GM19351 (cell line): ENCODE results near the gene RAD9B.
"Not testable (repeated sequence)": the region's sequence is repeated elsewhere in the genome, so short reads cannot be mapped to it uniquely, and the experiment has no call there.

Experiments
- ATAC-seq: cut with Tn5 transposase; IDR thresholded peaks from one replicate; pipeline ENCODE4 v1.9.1; 2021; ENCODE audit warnings: mild to moderate bottlenecking, moderate library complexity; ENCODE audit not compliant: unreplicated experiment

The RAD9B gene

DNA sequence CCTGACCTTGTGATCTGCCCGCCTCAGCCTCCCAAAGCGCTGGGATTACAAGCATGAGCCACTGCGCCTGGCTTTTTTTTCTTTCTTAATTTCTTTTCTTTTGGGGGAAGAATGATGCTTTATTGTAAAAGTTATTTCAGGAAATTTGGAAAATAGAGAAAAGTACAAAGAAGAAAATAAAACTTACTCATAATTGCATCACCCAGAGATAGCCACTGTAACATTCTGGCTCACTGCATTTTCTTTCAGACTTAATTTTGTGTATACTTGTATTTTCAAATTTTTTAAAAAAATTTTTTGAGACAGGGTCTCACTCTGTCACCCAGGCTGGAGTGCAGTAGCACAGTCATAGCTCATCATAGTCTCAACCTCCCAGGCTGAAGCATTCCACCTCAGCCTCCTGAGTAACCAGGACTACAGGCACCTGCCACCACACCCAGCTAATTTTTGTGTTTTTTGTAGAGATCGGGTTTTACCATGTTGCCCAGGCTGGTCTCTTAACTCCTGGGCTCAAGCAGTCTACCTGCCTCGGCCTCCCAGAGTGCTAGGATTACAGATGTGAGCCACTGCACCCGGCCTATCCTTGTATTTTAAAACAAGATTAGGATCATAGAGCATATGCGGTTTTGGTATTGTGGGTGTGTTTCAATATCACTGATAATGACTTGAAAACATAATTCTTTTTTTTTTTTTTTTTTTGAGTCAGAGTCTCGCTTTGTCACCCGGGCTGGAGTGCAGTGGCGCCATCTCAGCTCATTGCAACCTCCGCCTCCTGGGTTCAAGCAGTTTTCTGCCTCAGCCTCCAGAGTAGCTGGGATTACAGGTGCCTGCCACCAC lies 19.0 kb downstream of the RAD9B start:
- ATAC-seq: not testable (repeated sequence)

GRCh38 chr12:110528277-110528839 lies 26.2 kb downstream of the RAD9B start:
- no peak for ATAC-seq

DNA sequence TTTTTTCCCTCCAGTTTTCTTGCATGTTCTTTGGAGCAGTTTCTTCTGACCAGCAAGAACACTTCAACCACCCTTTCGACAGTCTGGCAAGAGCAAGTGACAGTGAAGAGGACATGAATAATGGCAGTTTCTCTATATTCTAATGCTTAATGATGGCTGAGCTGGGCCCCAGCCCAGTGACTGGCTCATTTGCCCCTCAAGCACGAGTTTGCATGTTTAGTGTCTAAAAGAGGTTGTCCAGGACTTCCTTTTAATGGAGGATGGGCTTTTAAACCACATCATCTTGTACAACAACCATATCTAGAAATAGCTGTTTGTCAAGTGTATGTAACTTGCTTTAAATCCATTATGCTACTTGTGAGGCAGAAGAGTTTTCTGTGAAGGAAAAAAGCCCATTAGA lies 28.4 kb downstream of the RAD9B start:
- ATAC-seq: no peak

GRCh38 chr12:110531741-110532333 lies 29.7 kb downstream of the RAD9B start:
- ATAC-seq: peak; percentile 90

GRCh38 chr12:110532644-110533043 lies 30.5 kb downstream of the RAD9B start:
- no peak for ATAC-seq

GRCh38 chr12:110533607-110534006 lies 31.5 kb downstream of the RAD9B start:
- no peak for ATAC-seq

GRCh38 chr12:110534811-110535210 lies 32.7 kb downstream of the RAD9B start:
- no peak for ATAC-seq

DNA sequence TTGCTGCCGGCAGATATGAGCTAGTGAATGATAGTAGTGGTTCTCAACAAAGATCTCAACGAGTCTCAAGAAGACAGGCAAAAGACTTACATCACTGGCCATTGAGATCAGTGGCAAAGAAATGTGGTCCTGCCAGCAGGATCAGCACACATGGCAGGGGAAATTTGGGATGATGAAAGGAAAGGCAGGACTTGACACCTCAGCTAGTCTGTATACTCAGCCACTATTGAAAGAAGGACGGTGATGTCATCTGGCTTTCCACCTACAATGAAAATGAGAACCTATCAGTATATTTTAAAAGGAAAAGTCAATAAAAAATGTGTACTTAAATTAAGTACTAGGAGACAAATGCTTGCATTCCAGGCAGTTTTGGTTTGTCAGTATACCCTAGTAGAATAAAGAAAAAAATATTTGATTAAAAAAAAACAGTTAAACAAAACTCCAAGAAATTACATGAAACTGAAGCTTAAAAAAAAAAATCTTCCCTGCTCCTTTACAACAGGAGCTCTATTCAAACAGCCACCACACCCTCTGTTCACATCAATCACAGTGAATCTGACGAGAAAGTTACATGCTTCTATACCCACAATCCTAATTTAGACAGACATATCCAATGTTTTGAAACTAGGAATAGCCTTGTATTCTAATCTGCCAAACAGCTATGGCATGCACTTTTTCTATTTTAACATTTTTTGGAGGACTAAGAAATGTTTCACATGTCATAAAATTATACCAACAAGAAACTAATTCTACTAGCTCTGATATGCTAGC lies 34.9 kb downstream of the RAD9B start:
- ATAC-seq: no peak

DNA sequence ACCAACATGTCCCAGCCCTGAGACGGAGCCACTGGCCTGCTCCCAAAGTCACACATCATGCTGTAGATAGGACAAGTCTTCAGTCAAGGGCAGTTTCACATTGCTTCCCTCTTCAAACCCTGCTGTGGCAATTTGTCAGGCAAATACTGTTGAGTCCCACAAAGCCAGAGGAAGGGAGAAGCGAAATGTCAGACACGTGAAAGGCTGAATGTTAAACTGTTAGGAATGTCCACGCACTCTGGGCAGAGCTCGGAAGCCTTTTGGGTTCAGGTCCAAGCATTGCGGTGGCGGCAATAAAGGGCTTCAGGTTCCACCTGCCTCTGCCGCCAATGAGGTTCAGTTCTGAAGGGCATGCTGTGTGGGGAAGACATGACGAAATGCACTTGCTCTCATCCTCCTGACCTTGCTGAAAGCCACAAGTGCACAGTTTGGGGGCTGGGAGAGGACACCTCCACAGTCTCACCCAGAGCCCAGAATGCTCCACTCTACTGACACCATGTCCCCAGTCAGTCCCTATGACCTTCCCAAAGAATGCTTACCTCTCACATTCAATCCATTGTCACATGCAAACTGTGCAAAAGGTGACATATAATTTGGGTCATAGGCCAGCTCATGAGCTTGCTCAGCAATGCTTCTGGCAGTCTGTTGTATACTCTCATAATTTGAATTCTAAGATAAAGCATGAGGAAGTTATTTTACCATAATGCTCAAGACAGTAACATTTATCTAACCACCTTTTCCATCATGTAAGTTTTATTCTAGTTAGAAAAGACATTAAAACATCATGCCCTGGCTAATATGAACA lies 35.7 kb downstream of the RAD9B start:
- ATAC-seq: no peak

- no peak for ATAC-seq
Observed at GRCh38 chr12:110538869-110539622, 36.9 kb downstream of the RAD9B start.

DNA sequence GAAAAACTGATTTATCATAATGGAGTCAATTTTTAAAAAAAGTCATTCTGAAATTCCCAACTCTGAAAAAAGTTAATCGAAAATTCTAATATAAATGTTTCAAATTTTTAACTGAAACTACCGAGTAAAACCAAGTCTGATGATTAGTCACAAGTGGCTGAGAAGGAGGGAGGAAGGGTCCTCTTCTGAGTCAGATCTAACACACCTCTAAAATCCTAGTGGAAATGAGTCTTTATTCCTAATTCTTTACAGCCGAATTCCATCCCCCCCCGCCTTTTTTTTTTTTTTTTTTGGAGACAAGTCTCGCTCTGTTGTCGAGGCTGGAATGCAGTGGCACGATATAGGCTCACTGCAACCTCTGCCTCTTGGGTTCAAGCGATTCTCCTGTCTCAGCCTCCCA lies 37.9 kb downstream of the RAD9B start:
- no peak for ATAC-seq

DNA sequence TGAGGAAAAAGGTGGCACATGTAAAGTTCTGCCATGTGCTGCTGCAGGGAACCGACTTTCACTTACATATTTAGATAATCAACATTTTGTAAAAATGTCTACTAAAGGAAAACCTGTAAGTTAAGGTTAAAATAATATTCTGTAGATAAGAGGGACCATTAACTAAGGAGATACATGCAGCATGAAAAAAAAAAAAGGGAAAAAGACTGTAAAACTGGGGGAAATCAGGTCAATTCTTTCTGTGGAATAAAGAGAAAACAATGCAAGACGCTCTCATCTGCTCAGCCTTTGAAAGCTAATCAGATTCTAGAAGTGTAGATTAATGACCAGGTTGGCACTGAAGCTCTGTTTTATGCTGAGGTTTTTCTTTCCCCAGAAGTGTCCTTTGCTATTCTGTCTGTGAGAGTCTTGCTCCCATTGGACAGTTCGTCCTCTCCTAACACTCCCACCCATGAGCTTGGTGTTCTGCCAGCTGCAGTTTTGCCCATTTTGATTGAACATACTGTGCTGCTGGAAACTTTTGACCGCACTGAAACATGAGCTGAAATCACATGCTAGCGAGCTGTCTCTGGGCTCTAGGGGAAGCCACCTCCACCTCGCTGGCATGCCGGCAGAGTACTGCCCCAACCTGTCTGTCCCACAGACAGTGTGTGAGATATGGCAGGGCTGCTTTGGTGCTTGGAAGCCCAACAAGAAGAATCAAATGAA lies 41.3 kb downstream of the RAD9B start:
- ATAC-seq: no peak

GRCh38 chr12:110543965-110544364 lies 41.8 kb downstream of the RAD9B start:
- no peak for ATAC-seq

DNA sequence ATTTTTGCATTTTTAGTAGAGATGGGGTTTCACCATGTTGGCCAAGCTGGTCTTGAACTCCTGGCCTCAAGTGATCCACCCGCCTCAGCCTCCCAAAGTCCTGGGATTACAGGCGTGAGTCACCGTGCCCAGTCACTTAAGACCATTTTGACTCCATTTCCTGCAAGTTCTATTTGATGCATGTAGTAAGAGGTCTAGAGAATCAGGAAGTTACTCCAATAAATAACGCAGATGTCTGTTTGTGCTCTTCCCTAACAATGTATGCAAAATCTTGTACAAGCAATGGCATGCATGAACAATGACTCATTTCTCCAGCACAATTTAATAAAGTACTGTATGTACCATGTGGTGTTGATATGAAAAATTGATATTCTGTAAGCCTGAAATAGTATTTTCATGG lies 43.1 kb downstream of the RAD9B start:
- not testable (repeated sequence) for ATAC-seq

GRCh38 chr12:110545812-110546211 lies 43.7 kb downstream of the RAD9B start:
- ATAC-seq: no peak

GRCh38 chr12:110546339-110546738 lies 44.2 kb downstream of the RAD9B start:
- ATAC-seq: no peak

GRCh38 chr12:110547090-110547489 lies 45.0 kb downstream of the RAD9B start:
- no peak for ATAC-seq

DNA sequence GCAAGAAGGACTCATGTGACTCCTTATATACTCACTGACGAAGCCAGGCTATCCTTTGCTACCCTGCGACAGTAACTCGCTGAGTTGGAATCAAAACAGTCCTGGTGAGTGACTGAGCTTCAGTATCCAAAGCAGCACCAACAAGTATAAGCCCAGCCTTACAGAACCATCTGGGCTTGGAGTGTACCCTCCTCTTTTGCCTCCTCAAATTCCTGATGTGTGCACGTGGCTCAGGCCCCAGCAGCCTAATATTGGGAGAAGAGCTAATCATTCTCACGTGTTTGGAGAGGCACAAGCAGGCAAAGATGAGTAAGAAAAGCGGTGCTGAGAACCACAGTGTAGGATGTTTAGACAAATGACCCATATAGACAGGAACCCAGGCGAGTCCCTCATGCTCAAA lies 46.5 kb downstream of the RAD9B start:
- no peak for ATAC-seq

- no peak for ATAC-seq
Observed at GRCh38 chr12:110549716-110550115, 47.6 kb downstream of the RAD9B start.
